ENCODE results near the gene DENND1A. TPM values are rescaled to one million over a fixed set of nuclear protein-coding genes. Genes with fewer than 3 reads are reported as not detected.

DENND1A gene
- total RNA-seq, 1 donor from 2014 or later, result 12.7 TPM

DNA sequence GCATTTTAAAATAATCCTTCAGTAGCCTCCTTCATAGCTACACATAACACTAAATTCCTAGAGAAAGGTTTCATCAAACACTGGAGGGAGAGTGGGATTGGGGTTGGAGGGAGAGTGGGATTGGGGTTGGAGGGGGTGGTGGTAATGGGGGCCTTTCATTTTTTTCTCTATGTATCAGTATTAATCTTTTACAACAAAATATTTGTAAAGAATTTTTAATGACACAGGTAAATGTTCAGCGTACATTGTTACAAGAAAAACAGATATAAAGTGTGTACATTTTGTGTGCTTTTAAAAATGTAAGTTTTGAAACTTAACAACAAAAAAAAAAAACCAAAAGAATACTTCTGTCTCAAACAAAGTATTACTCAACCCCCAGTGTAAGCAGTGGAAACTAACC lies 266.4 kb downstream of the DENND1A start:
- Mint-ChIP-seq H3K27ac (ENCODE audit: unreplicated experiment) (no peak overlapping the region), H3K4me3 (ENCODE audit: unreplicated experiment) (no peak overlapping the region), H3K27me3 (ENCODE audit: low read depth, unreplicated experiment) (no peaks in the 10 kb centered on the region), H3K36me3 (ENCODE audit: low read depth, unreplicated experiment) (peaks cover 24% of the 10 kb centered on the region), H3K4me1 (ENCODE audit: low read depth, unreplicated experiment) (no peaks in the 10 kb centered on the region), H3K9me3 (ENCODE audit: unreplicated experiment) (peaks cover 20% of the 10 kb centered on the region)
- Histone ChIP-seq H3K9me3 (ENCODE audit: insufficient read depth, low read depth, low read length) (no peaks in the 10 kb centered on the region), H3K27me3 (ENCODE audit: insufficient read depth, low read length) (no peaks in the 10 kb centered on the region), H3K79me2 (ENCODE audit: insufficient read depth, low read length) (no peaks in the 10 kb centered on the region), H3K4me1 (ENCODE audit: insufficient read depth, low read length) (no peaks in the 10 kb centered on the region), H3K4me3 (ENCODE audit: insufficient read depth, low read depth, low read length) (no peak overlapping the region), H2AFZ (ENCODE audit: low read depth, low read length) (no peak overlapping the region), H4K20me1 (ENCODE audit: insufficient read depth, low read length) (no peaks in the 10 kb centered on the region), H3K27ac (ENCODE audit: low read depth, low read length) (no peak overlapping the region), H3K9ac (ENCODE audit: low read length) (no peak overlapping the region), H3K4me2 (ENCODE audit: low read length) (no peak overlapping the region), H3K36me3 (ENCODE audit: insufficient read depth, low read length) (no peaks in the 10 kb centered on the region)
- FAIRE-seq, result no peak
- no peak for DNase-seq (ENCODE audit: low read depth)
- TF ChIP-seq EZH2 (IDR thresholded peaks at IDR 0.05; ENCODE audit: insufficient read depth, low read length), result no peak
- TF ChIP-seq, protein P1, sequence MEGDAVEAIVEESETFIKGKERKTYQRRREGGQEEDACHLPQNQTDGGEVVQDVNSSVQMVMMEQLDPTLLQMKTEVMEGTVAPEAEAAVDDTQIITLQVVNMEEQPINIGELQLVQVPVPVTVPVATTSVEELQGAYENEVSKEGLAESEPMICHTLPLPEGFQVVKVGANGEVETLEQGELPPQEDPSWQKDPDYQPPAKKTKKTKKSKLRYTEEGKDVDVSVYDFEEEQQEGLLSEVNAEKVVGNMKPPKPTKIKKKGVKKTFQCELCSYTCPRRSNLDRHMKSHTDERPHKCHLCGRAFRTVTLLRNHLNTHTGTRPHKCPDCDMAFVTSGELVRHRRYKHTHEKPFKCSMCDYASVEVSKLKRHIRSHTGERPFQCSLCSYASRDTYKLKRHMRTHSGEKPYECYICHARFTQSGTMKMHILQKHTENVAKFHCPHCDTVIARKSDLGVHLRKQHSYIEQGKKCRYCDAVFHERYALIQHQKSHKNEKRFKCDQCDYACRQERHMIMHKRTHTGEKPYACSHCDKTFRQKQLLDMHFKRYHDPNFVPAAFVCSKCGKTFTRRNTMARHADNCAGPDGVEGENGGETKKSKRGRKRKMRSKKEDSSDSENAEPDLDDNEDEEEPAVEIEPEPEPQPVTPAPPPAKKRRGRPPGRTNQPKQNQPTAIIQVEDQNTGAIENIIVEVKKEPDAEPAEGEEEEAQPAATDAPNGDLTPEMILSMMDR (IDR thresholded peaks at IDR 0.05; ENCODE audit: insufficient read depth, low read depth, low read length), result no peak

DNA sequence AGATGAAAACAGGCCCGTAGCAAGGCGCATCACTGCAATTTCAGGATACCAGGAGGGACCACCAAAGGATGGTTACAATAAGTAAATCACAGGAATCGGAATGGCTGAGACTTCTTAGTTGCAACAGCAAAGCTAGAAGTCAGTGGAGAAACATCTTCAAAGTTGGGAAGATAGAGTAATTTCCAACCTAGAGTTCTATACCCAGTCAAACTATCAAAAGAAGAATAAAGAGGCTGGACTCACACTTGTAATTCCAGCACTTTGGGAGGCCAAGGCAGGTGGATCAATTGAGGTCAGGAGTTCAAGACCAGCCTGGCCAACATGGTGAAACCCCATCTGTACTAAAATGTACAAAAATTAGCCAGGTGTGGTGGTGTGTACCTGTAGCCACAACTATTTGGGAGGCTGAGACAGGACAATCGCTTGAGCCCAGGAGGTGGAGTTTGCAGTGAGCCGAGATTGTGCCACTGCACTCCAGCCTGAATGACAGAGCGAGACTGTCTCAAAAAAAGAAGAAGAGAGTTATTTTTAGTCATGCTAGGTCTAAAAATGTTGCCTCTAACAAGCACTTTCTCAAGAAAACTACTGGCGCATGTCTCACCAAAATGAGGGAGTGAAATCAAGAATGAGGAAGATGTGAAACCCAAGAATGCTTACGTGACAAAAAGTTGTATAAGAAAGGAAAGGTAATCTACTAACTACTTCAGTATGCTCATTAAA lies 267.7 kb downstream of the DENND1A start:
- Histone ChIP-seq H3K9me3 (ENCODE audit: insufficient read depth, low read depth, low read length) (no peaks in the 10 kb centered on the region), H3K36me3 (ENCODE audit: insufficient read depth, low read length) (no peaks in the 10 kb centered on the region), H3K9ac (ENCODE audit: low read length) (no peak overlapping the region), H3K4me3 (ENCODE audit: insufficient read depth, low read depth, low read length) (no peak overlapping the region), H3K27me3 (ENCODE audit: insufficient read depth, low read length) (no peaks in the 10 kb centered on the region), H2AFZ (ENCODE audit: low read depth, low read length) (no peak overlapping the region), H3K4me2 (ENCODE audit: low read length) (no peak overlapping the region), H3K79me2 (ENCODE audit: insufficient read depth, low read length) (no peaks in the 10 kb centered on the region), H4K20me1 (ENCODE audit: insufficient read depth, low read length) (no peaks in the 10 kb centered on the region), H3K27ac (ENCODE audit: low read depth, low read length) (no peak overlapping the region), H3K4me1 (ENCODE audit: insufficient read depth, low read length) (no peaks in the 10 kb centered on the region)
- H3K27ac Mint-ChIP-seq (ENCODE audit: unreplicated experiment), result no peak overlapping the region
- H3K4me3 Mint-ChIP-seq (ENCODE audit: unreplicated experiment), result no peak overlapping the region
- peaks cover 20% of the 10 kb centered on the region for H3K9me3 Mint-ChIP-seq (ENCODE audit: unreplicated experiment)
- H3K27me3 Mint-ChIP-seq (ENCODE audit: low read depth, unreplicated experiment), result no peaks in the 10 kb centered on the region
- peaks cover 22% of the 10 kb centered on the region for H3K36me3 Mint-ChIP-seq (ENCODE audit: low read depth, unreplicated experiment)
- DNase-seq (ENCODE audit: low read depth) (no peak), FAIRE-seq (no peak)
- H3K4me1 Mint-ChIP-seq (ENCODE audit: low read depth, unreplicated experiment), result no peaks in the 10 kb centered on the region
- TF ChIP-seq, protein P1 (IDR thresholded peaks at IDR 0.05; ENCODE audit: insufficient read depth, low read depth, low read length), result no peak
- no peak for TF ChIP-seq EZH2 (IDR thresholded peaks at IDR 0.05; ENCODE audit: insufficient read depth, low read length)

All from astrocyte (in vitro differentiated cells and primary cell).